H1 (cell line): ENCODE results near the gene SPP1. TPM values are rescaled to one million over a fixed set of nuclear protein-coding genes. Genes with fewer than 3 reads are reported as not detected.

Source experiments
- CTCF ChIA-PET: fragments of 300-600 bp; sonication (Branson Sonifier 250); formaldehyde crosslinking; loops from one replicate; lab custom pipeline; 2021; ENCODE audit not compliant: partially characterized antibody; lab: Charles Lee
- POLR2A ChIA-PET: fragments of 300-600 bp; sonication (Branson Sonifier 250); formaldehyde crosslinking; loops from one replicate; lab custom pipeline; 2021; ENCODE audit warnings: inconsistent platforms; ENCODE audit not compliant: partially characterized antibody; lab: Charles Lee
- DNase-seq, 2 experiments: peaks; one replicate each; pipeline versions ENCODE4 v3.0.0 to v3.0.0-alpha.2; 2010 to 2022; ENCODE audit warnings: low spot score in 2 of 2, low read depth in 1 of 2, mixed read lengths in 1 of 2
- FAIRE-seq: peaks from 2 replicates; lab custom pipeline; 2011; peaks lifted over from hg19 to GRCh38; lab: Jason Lieb, UNC
- H2AFZ ChIP-seq: 2 replicates; pipeline ENCODE4 v1.8.1; 2012; ENCODE audit warnings: low read length, inconsistent platforms
- H2AK5ac ChIP-seq: 2 replicates; pipeline ENCODE4 v1.6.1; 2013; ENCODE audit warnings: low read depth, low read length
- H2BK120ac ChIP-seq: replicated peaks from 2 replicates; pipeline ENCODE3; 2013; ENCODE audit warnings: low read depth, low read length, inconsistent platforms
- H2BK12ac ChIP-seq: 2 replicates; pipeline ENCODE4 v1.6.1; 2013; ENCODE audit warnings: low read depth, low read length
- H2BK15ac ChIP-seq: 2 replicates; pipeline ENCODE4 v1.6.1; 2013; ENCODE audit warnings: low read length
- H2BK20ac ChIP-seq: 2 replicates; pipeline ENCODE4 v1.6.1; 2013; ENCODE audit warnings: low read length
- H2BK5ac ChIP-seq: 2 replicates; pipeline ENCODE4 v1.6.1; 2013; ENCODE audit warnings: low read depth, low read length
- H3K14ac ChIP-seq: 2 replicates; pipeline ENCODE4 v1.6.1; 2013; ENCODE audit warnings: inconsistent platforms; ENCODE audit not compliant: insufficient read length
- H3K18ac ChIP-seq: 2 replicates; pipeline ENCODE4 v1.6.1; 2013; ENCODE audit warnings: low read length; ENCODE audit errors: extremely low read depth
- H3K23ac ChIP-seq: 2 replicates; pipeline ENCODE4 v1.6.1; 2013; ENCODE audit warnings: inconsistent platforms; ENCODE audit not compliant: insufficient read length
- H3K23me2 ChIP-seq: 2 replicates; pipeline ENCODE4 v1.6.1; 2013; ENCODE audit warnings: low read depth, low read length
- H3K27ac ChIP-seq: 2 replicates; pipeline ENCODE4 v1.6.1; 2011; ENCODE audit warnings: low read depth, low read length, inconsistent platforms
- H3K27me3 ChIP-seq, 4 experiments: replicated peaks in 1 of 4; 1 replicate in 1 of 4; 2 replicates in 3 of 4; pipeline versions ENCODE4 v1.6.1 to v1.8.1; 2011 to 2013; ENCODE audit warnings: low read length in 3 of 4, mild to moderate bottlenecking in 3 of 4, inconsistent platforms in 2 of 4, mixed read lengths in 2 of 4, moderate library complexity in 1 of 4; ENCODE audit not compliant: control insufficient read depth in 3 of 4, insufficient read depth in 3 of 4; ENCODE audit errors: extremely low read depth in 1 of 4
- H3K36me3 ChIP-seq, 4 experiments: 2 replicates each; pipeline versions ENCODE4 v1.6.1 to v1.8.1; 2011 to 2013; ENCODE audit warnings: mild to moderate bottlenecking in 4 of 4, low read length in 3 of 4, moderate library complexity in 2 of 4, control low read depth in 1 of 4, inconsistent platforms in 1 of 4; ENCODE audit not compliant: insufficient read depth in 4 of 4, control insufficient read depth in 2 of 4
- H3K4ac ChIP-seq: replicated peaks from 2 replicates; pipeline ENCODE3; 2013; ENCODE audit warnings: low read length, low read depth, mixed read lengths, inconsistent platforms; ENCODE audit not compliant: insufficient read length
- H3K4me1 ChIP-seq, 4 experiments: replicated peaks in 1 of 4; 1 replicate in 1 of 4; 2 replicates in 3 of 4; pipeline versions ENCODE4 v1.6.1 to v1.8.1; 2011 to 2013; ENCODE audit warnings: low read length in 3 of 4, inconsistent platforms in 2 of 4, mixed read lengths in 1 of 4; ENCODE audit not compliant: insufficient read depth in 4 of 4, control insufficient read depth in 3 of 4
- H3K4me2 ChIP-seq, 2 experiments: 2 replicates each; pipeline versions ENCODE4 v1.6.1 to v1.8.1; 2011 to 2013; ENCODE audit warnings: low read depth in 2 of 2, low read length in 2 of 2, control low read depth in 1 of 2, inconsistent platforms in 1 of 2, mild to moderate bottlenecking in 1 of 2; ENCODE audit not compliant: insufficient read depth in 1 of 2
- H3K4me3 ChIP-seq, 4 experiments: fragments of 200-600, 300-600 bp in 1 of 4; sonication (generic), shearing (Covaris generic), sonication (Bioruptor Twin) in 1 of 4; 2 replicates each; pipeline versions ENCODE4 v1.5.1 to v1.8.1; 2011 to 2016; ENCODE audit warnings: low read length in 4 of 4, low read depth in 3 of 4, control low read depth in 2 of 4, inconsistent platforms in 2 of 4, mild to moderate bottlenecking in 2 of 4, mixed read lengths in 1 of 4, moderate library complexity in 1 of 4; ENCODE audit not compliant: insufficient read depth in 2 of 4; ENCODE audit errors: extremely low read depth in 1 of 4
- H3K56ac ChIP-seq: replicated peaks from 2 replicates; pipeline ENCODE3; 2013; ENCODE audit warnings: low read depth, mild to moderate bottlenecking, mixed read lengths, low read length, inconsistent platforms; ENCODE audit not compliant: insufficient read length
- H3K79me1 ChIP-seq: 2 replicates; pipeline ENCODE4 v1.6.1; 2013; ENCODE audit warnings: low read depth, low read length, control low read depth
- H3K79me2 ChIP-seq, 2 experiments: 2 replicates each; pipeline versions ENCODE4 v1.6.1 to v1.8.1; 2012 to 2013; ENCODE audit warnings: low read length in 2 of 2, mild to moderate bottlenecking in 2 of 2, inconsistent platforms in 1 of 2; ENCODE audit not compliant: insufficient read depth in 2 of 2, control insufficient read depth in 1 of 2
- H3K9ac ChIP-seq, 4 experiments: replicated peaks in 1 of 4; 1 replicate in 1 of 4; 2 replicates in 3 of 4; pipeline versions ENCODE4 v1.6.1 to v1.8.1; 2011 to 2013; ENCODE audit warnings: low read depth in 3 of 4, low read length in 3 of 4, control low read depth in 2 of 4, mild to moderate bottlenecking in 2 of 4, moderate library complexity in 2 of 4, inconsistent platforms in 1 of 4; ENCODE audit errors: extremely low read depth in 1 of 4
- H3K9me3 ChIP-seq, 2 experiments: 2 replicates each; pipeline versions ENCODE4 v1.6.1 to v1.8.1; 2012 to 2013; ENCODE audit warnings: mild to moderate bottlenecking in 2 of 2, moderate library complexity in 2 of 2, control low read depth in 1 of 2, inconsistent platforms in 1 of 2, low read depth in 1 of 2, low read length in 1 of 2, mixed read lengths in 1 of 2; ENCODE audit not compliant: insufficient read depth in 2 of 2
- H4K20me1 ChIP-seq, 2 experiments: replicated peaks in 1 of 2; 2 replicates each; pipeline versions ENCODE3 to v1.8.1; 2011 to 2013; ENCODE audit warnings: inconsistent platforms in 2 of 2, low read length in 2 of 2, mild to moderate bottlenecking in 1 of 2; ENCODE audit not compliant: insufficient read depth in 2 of 2, control insufficient read depth in 1 of 2
- H4K5ac ChIP-seq: 2 replicates; pipeline ENCODE4 v1.6.1; 2013; ENCODE audit warnings: low read length, low read depth, mixed read lengths, inconsistent platforms; ENCODE audit not compliant: insufficient read length
- H4K8ac ChIP-seq: 2 replicates; pipeline ENCODE4 v1.8.0; 2013; ENCODE audit warnings: mild to moderate bottlenecking, moderate library complexity, low read length, inconsistent platforms; ENCODE audit not compliant: insufficient read depth; ENCODE audit errors: extremely low read depth
- H4K91ac ChIP-seq: replicated peaks from 2 replicates; pipeline ENCODE3; 2013; ENCODE audit warnings: low read length, mixed read lengths, inconsistent platforms; ENCODE audit not compliant: insufficient read length
- HDAC6 ChIP-seq: IDR thresholded peaks from one replicate; pipeline ENCODE4 v1.7.1; 2012; ENCODE audit warnings: low read depth, mild to moderate bottlenecking, inconsistent platforms, low read length, moderate library complexity
- KDM1A ChIP-seq: fragments of 200-600, 300-600 bp; sonication (generic); IDR thresholded peaks from 2 replicates; pipeline ENCODE4 v1.7.1; 2016; ENCODE audit warnings: mild to moderate bottlenecking, low read length, borderline replicate concordance
- RNF2 ChIP-seq: fragments of 200-900, 300-1000 bp; sonication (generic); IDR thresholded peaks from 2 replicates; pipeline ENCODE4 v1.7.1; 2016; ENCODE audit warnings: borderline replicate concordance, low read depth, mild to moderate bottlenecking, antibody characterized with exemption, low read length; ENCODE audit not compliant: poor library complexity, severe bottlenecking; ENCODE audit errors: missing control alignments
- WGBS, 2 experiments: shearing (Covaris generic) in 1 of 2; methylation state at CpG; one replicate each; pipeline versions ENCODE4 v1.1.6 to v1.1.7; 2013 to 2015; ENCODE audit warnings: low lambda C conversion rate in 2 of 2, mixed read lengths in 2 of 2, inconsistent platforms in 1 of 2, low coverage in 1 of 2, missing lambda C conversion rate in 1 of 2; ENCODE audit not compliant: insufficient replicate concordance in 2 of 2, insufficient coverage in 1 of 2, insufficient read length in 1 of 2; ENCODE audit errors: extremely low coverage in 1 of 2, missing lambda C conversion rate in 1 of 2; 5-methylcytosine and 5-hydroxymethylcytosine counted together
- polyA plus RNA-seq, 7 experiments: library from polyadenylated mRNA; depleted of rRNA in 3 of 7; stranded (reverse) in 5 of 7; unstranded in 2 of 7; fragments of >200 nt in 5 of 7; fragments of 200-250 nt in 2 of 7; gene quantifications; 1 replicate in 5 of 7; 2 replicates in 1 of 7; 4 replicates in 1 of 7; pipeline versions ENCODE4 v1.2.1 to v1.2.3, GENCODE V29; 2011 to 2013; ENCODE audit warnings: missing spikeins in 2 of 7, mixed read lengths in 2 of 7
- total RNA-seq: library from RNA; stranded (reverse); fragmentation: NEBNext Ultra II Directional; extraction: Animal tissue kit (Norgen Biotek cat#: 25700); gene quantifications from 2 replicates; pipeline ENCODE4 v1.2.1, GENCODE V29; 2021

Gene SPP1
- total and polyA plus RNA-seq, 2 of the 8 experiments (the other 6 are each of a cell fraction or from before 2014, with no cell fraction given): 13.7 to 26.5 TPM

GRCh38 chr4:87977521-87978278 lies 2.2 kb downstream of the SPP1 start:
- no peak for DNase-seq
- Histone ChIP-seq H3K79me2 (no peaks in the 10 kb centered on the region), H3K4me1 (peaks cover 2 to 11% (median 6%) of the 10 kb centered on the region in 4 experiments; a peak in 5 of 7 replicates), H3K79me1 (no peaks in the 10 kb centered on the region), H3K9ac (no peak overlapping the region), H4K20me1 (no peaks in the 10 kb centered on the region), H2BK20ac (no peak overlapping the region), H2BK120ac (no peak overlapping the region), H4K5ac (no peak overlapping the region), H3K4me2 (no peak overlapping the region), H3K4ac (no peak overlapping the region), H3K23ac (no peak overlapping the region), H3K14ac (no peak overlapping the region), H2BK5ac (no peak overlapping the region), H3K9me3 (no peaks in the 10 kb centered on the region), H3K23me2 (no peaks in the 10 kb centered on the region), H3K36me3 (no peaks in the 10 kb centered on the region), H2BK15ac (no peak overlapping the region), H3K27ac (no peak overlapping the region), H4K8ac (no peak overlapping the region), H2AK5ac (no peak overlapping the region), H2AFZ (no peak overlapping the region), H3K27me3 (0 out of 7 replicates have a peak, but pooled peaks cover 0 to 2% (median 0%) of the 10 kb centered on the region in 4 experiments), H4K91ac (no peak overlapping the region), H2BK12ac (no peak overlapping the region), H3K18ac (no peak overlapping the region), H3K4me3 (no peak overlapping the region), H3K56ac (no peak overlapping the region)
- no peak for FAIRE-seq
- ChIA-PET POLR2A (interaction anchor here (0.7 to 1.8 kb wide), 3 partner anchors 36 to 51 kb away, joined by 4 to 6 read pairs (median 4); no protein-coding TSS in a partner anchor), CTCF (interaction anchor here (0.9 to 3.6 kb wide), 10 partner anchors 9 to 667 kb away, joined by 3 to 22 read pairs (median 4); no protein-coding TSS in a partner anchor)
- 89% methylated on average over 5 of the region's 5 CpGs; no CpG with 5 or more reads in 1 of the 2 experiments for WGBS, 2 experiments
- TF ChIP-seq RNF2 (no peak), KDM1A (no peak), HDAC6 (no peak)
